ENCODE measurements around the gene UBAP2L.

The UBAP2L gene

DNA sequence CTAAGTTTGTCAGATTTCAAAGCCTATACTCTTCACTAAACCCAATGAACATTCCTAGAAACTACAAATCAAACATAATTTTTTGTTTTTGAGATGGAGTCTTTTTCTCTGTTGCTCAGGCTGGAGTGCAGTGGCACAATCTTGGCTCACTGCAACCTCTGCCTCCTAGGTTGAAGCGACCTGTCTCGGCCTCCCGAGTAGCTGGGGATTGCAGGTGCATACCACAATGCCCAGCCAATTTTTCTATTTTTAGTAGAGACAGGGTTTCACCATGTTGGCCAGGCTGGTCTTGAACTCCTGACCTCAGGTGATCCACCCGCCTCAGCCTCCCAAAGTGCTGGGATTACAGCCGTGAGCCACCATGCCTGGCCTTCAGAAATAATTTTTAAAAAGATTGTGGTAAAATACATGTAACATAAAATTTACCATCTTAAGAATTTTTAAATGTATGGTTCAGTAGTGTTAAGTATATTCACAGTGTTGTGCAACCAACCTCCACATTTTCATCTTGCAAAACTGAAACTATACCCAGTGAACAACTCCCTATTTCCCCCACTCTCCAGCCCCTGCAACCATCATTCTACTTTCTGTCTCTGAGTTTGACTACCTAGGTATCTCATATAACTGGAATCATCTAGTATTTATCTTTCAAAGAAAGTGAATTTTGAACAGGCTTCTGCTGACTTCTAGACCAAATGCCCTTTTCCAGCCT, 11.9 kb upstream of the UBAP2L start:
- peaks cover 32 to 80% of the 10 kb centered on the region in 2 donors for H3K36me3 ChIP-seq (replicated peaks in 1 of 2; ENCODE audit: control insufficient read depth in 2 of 2, insufficient read depth in 2 of 2, low read length in 2 of 2)
- no CpG with 5 or more reads among the region's 5 CpGs for WGBS, 2 donors (ENCODE audit: extremely low coverage in 2 of 2, insufficient read length in 2 of 2, insufficient replicate concordance in 1 of 2)

DNA sequence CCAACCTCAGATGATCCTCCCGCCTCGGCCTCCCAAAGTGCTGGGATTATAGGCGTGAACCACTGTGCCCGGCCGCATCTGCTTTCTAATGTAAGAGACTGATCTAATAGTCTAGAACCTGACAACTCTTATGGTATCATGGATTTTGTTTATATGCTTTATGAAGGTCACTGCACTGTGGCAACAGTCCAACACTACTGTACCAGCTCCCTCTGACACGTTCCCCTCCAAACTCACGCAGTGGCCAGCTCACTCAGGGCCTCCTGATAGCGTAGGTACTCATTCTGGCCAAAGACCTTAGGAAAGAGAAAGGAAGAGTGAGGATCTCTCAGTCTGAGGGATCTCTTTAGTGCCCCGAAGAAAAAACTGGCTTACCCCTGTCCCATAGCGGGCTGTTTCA, 8.7 kb upstream of the UBAP2L start:
- no peak overlapping the region for H3K23ac ChIP-seq (ENCODE audit: low read depth, low read length, poor library complexity)
- H4K8ac ChIP-seq (ENCODE audit: low read depth, low read length) = no peak overlapping the region
- no peak overlapping the region for H2AK5ac ChIP-seq (ENCODE audit: low read depth, low read length)
- peaks cover 0 to 3% of the 10 kb centered on the region in 2 donors for H3K4me1 ChIP-seq (ENCODE audit: control insufficient read depth in 2 of 2, insufficient read depth in 1 of 2, low read depth in 1 of 2, low read length in 2 of 2)
- H2BK15ac ChIP-seq (ENCODE audit: low read length) = no peak overlapping the region
- no peak overlapping the region for H3K4me3 ChIP-seq (ENCODE audit: low read length in 2 of 2)
- H2BK12ac ChIP-seq (ENCODE audit: low read length) = no peak overlapping the region
- H3K4me2 ChIP-seq (ENCODE audit: insufficient read depth, low read length, poor library complexity, severe bottlenecking) = no peak overlapping the region
- H2BK5ac ChIP-seq (ENCODE audit: low read length) = no peak overlapping the region
- H3K79me1 ChIP-seq (ENCODE audit: low read depth, low read length) = peaks cover 2% of the 10 kb centered on the region
- no peak overlapping the region for H2BK120ac ChIP-seq (ENCODE audit: low read depth, low read length)
- no peak overlapping the region for H3K14ac ChIP-seq (ENCODE audit: low read length)
- H3K9me3 ChIP-seq (replicated peaks in 1 of 2; ENCODE audit: control insufficient read depth in 2 of 2, insufficient read depth in 1 of 2, low read depth in 1 of 2, low read length in 2 of 2) = no peaks in the 10 kb centered on the region
- no CpG with 5 or more reads among the region's 10 CpGs for WGBS, 2 donors (ENCODE audit: extremely low coverage in 2 of 2, insufficient read length in 2 of 2, insufficient replicate concordance in 1 of 2)
- no peak overlapping the region for H3K27ac ChIP-seq (replicated peaks; ENCODE audit: low read length)
- H4K91ac ChIP-seq (ENCODE audit: low read depth, low read length, poor library complexity) = no peak overlapping the region
- no peak overlapping the region for H3K18ac ChIP-seq (ENCODE audit: low read length)
- DNase-seq (ENCODE audit: low spot score) = no peak
- H2AFZ ChIP-seq (ENCODE audit: low read length) = no peak overlapping the region
- no peaks in the 10 kb centered on the region for H3K27me3 ChIP-seq (ENCODE audit: control insufficient read depth in 3 of 3, insufficient read depth in 3 of 3, low read depth in 1 of 3, low read length in 3 of 3)
- no peak overlapping the region for H3K9ac ChIP-seq (ENCODE audit: low read depth, low read length, poor library complexity)
- no peak overlapping the region for H3K4ac ChIP-seq (ENCODE audit: low read length)
- peaks cover 30 to 92% of the 10 kb centered on the region in 2 donors for H3K36me3 ChIP-seq (replicated peaks in 1 of 2; ENCODE audit: control insufficient read depth in 2 of 2, insufficient read depth in 2 of 2, low read length in 2 of 2)

More for the DNA sequence above, 11.9 kb upstream of the UBAP2L start:
- H4K91ac ChIP-seq (ENCODE audit: low read depth, low read length, poor library complexity) = no peak overlapping the region
- no peak overlapping the region for H3K23ac ChIP-seq (ENCODE audit: low read depth, low read length, poor library complexity)
- no peak overlapping the region for H2BK120ac ChIP-seq (ENCODE audit: low read depth, low read length)
- no peak overlapping the region for H3K27ac ChIP-seq (replicated peaks; ENCODE audit: low read length)
- H4K8ac ChIP-seq (ENCODE audit: low read depth, low read length) = no peak overlapping the region
- no peak overlapping the region for H2AK5ac ChIP-seq (ENCODE audit: low read depth, low read length)
- H3K4me2 ChIP-seq (ENCODE audit: insufficient read depth, low read length, poor library complexity, severe bottlenecking) = no peak overlapping the region
- H3K4me1 ChIP-seq (ENCODE audit: control insufficient read depth in 2 of 2, insufficient read depth in 1 of 2, low read depth in 1 of 2, low read length in 2 of 2) = peaks cover 0 to 14% of the 10 kb centered on the region in 2 donors
- no peaks in the 10 kb centered on the region for H3K9me3 ChIP-seq (replicated peaks in 1 of 2; ENCODE audit: control insufficient read depth in 2 of 2, insufficient read depth in 1 of 2, low read depth in 1 of 2, low read length in 2 of 2)
- H2BK12ac ChIP-seq (ENCODE audit: low read length) = no peak overlapping the region
- no peak overlapping the region for H3K9ac ChIP-seq (ENCODE audit: low read depth, low read length, poor library complexity)
- no peak overlapping the region for H3K4me3 ChIP-seq (ENCODE audit: low read length in 2 of 2)
- no peak overlapping the region for H2BK5ac ChIP-seq (ENCODE audit: low read length)
- DNase-seq (ENCODE audit: low spot score) = no peak
- no peak overlapping the region for H2AFZ ChIP-seq (ENCODE audit: low read length)
- no peak overlapping the region for H3K14ac ChIP-seq (ENCODE audit: low read length)
- no peak overlapping the region for H3K18ac ChIP-seq (ENCODE audit: low read length)
- no peaks in the 10 kb centered on the region for H3K27me3 ChIP-seq (ENCODE audit: control insufficient read depth in 3 of 3, insufficient read depth in 3 of 3, low read depth in 1 of 3, low read length in 3 of 3)
- H3K4ac ChIP-seq (ENCODE audit: low read length) = no peak overlapping the region
- H2BK15ac ChIP-seq (ENCODE audit: low read length) = no peak overlapping the region
- H3K79me1 ChIP-seq (ENCODE audit: low read depth, low read length) = no peaks in the 10 kb centered on the region

DNA sequence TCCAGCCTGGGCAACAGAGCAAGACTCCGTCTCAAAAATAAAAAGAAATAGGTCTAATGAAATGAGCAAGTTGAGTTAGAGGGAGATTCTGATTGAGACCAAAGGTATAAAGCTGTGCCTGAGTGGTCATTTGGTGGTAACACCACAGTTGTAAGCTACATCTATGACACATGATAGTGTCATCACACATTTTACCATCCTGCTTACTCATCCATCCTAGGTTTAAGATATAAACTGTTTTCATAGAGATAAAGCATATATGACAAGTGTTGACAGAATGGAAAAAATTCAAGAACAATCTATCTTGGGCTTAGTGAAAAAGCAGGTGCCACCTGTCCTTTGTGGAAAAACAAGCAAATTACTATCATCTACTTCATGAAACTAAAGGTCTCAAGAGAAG, 7.5 kb upstream of the UBAP2L start:
- H4K91ac ChIP-seq (ENCODE audit: low read depth, low read length, poor library complexity) = no peak overlapping the region
- H2AK5ac ChIP-seq (ENCODE audit: low read depth, low read length) = no peak overlapping the region
- H2BK15ac ChIP-seq (ENCODE audit: low read length) = no peak overlapping the region
- H3K27me3 ChIP-seq (ENCODE audit: control insufficient read depth in 3 of 3, insufficient read depth in 3 of 3, low read depth in 1 of 3, low read length in 3 of 3) = no peaks in the 10 kb centered on the region
- no peak overlapping the region for H3K4ac ChIP-seq (ENCODE audit: low read length)
- no peak overlapping the region for H3K9ac ChIP-seq (ENCODE audit: low read depth, low read length, poor library complexity)
- no peaks in the 10 kb centered on the region for H3K4me1 ChIP-seq (ENCODE audit: control insufficient read depth in 2 of 2, insufficient read depth in 1 of 2, low read depth in 1 of 2, low read length in 2 of 2)
- no peak overlapping the region for H2BK12ac ChIP-seq (ENCODE audit: low read length)
- H3K79me1 ChIP-seq (ENCODE audit: low read depth, low read length) = peaks cover 2% of the 10 kb centered on the region
- no peak overlapping the region for H2AFZ ChIP-seq (ENCODE audit: low read length)
- H2BK120ac ChIP-seq (ENCODE audit: low read depth, low read length) = no peak overlapping the region
- no peak overlapping the region for H3K4me3 ChIP-seq (ENCODE audit: low read length in 2 of 2)
- H3K27ac ChIP-seq (replicated peaks; ENCODE audit: low read length) = no peak overlapping the region
- H3K9me3 ChIP-seq (replicated peaks in 1 of 2; ENCODE audit: control insufficient read depth in 2 of 2, insufficient read depth in 1 of 2, low read depth in 1 of 2, low read length in 2 of 2) = no peaks in the 10 kb centered on the region
- no peak overlapping the region for H3K14ac ChIP-seq (ENCODE audit: low read length)
- H3K4me2 ChIP-seq (ENCODE audit: insufficient read depth, low read length, poor library complexity, severe bottlenecking) = no peak overlapping the region
- no peak overlapping the region for H4K8ac ChIP-seq (ENCODE audit: low read depth, low read length)
- no peak for DNase-seq (ENCODE audit: low spot score)
- WGBS, 2 donors (ENCODE audit: extremely low coverage in 2 of 2, insufficient read length in 2 of 2, insufficient replicate concordance in 1 of 2) = no CpG with 5 or more reads among the region's 1 CpG
- no peak overlapping the region for H3K23ac ChIP-seq (ENCODE audit: low read depth, low read length, poor library complexity)
- no peak overlapping the region for H3K18ac ChIP-seq (ENCODE audit: low read length)
- no peak overlapping the region for H2BK5ac ChIP-seq (ENCODE audit: low read length)
- peaks cover 30 to 93% of the 10 kb centered on the region in 2 donors for H3K36me3 ChIP-seq (replicated peaks in 1 of 2; ENCODE audit: control insufficient read depth in 2 of 2, insufficient read depth in 2 of 2, low read length in 2 of 2)

DNA sequence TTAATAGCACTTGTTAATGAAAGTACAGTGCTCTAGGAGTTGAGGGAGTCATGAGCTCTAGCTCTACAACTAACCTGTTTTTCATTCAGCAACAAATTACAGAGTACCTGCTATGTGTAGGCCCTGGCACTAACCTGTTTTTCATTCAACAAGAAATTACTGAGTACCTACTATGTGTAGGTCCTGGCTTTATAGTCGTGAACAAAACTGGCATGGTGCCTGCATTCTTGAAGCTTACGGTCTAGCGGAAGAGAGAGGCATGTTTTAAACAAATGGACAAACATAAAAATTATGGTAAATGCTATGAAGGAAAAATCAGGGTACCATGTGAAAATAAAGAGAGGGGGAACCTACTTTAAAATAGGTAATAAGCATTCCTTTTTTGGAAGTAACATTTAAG, 2.2 kb upstream of the UBAP2L start:
- Histone ChIP-seq H3K4me1 (ENCODE audit: control insufficient read depth in 2 of 2, insufficient read depth in 1 of 2, low read depth in 1 of 2, low read length in 2 of 2) (peaks cover 4 to 7% of the 10 kb centered on the region in 2 donors), H2BK12ac (ENCODE audit: low read length) (no peak overlapping the region), H2AK5ac (ENCODE audit: low read depth, low read length) (no peak overlapping the region), H2AFZ (ENCODE audit: low read length) (no peak overlapping the region), H3K36me3 (replicated peaks in 1 of 2; ENCODE audit: control insufficient read depth in 2 of 2, insufficient read depth in 2 of 2, low read length in 2 of 2) (peaks cover 17 to 64% of the 10 kb centered on the region in 2 donors), H3K27ac (replicated peaks; ENCODE audit: low read length) (no peak overlapping the region), H4K8ac (ENCODE audit: low read depth, low read length) (no peak overlapping the region), H2BK5ac (ENCODE audit: low read length) (no peak overlapping the region), H3K4me2 (ENCODE audit: insufficient read depth, low read length, poor library complexity, severe bottlenecking) (no peak overlapping the region), H3K4me3 (ENCODE audit: low read length in 2 of 2) (peak overlapping the region in 1 of 2 donors; percentile 96), H2BK120ac (ENCODE audit: low read depth, low read length) (no peak overlapping the region), H3K79me1 (ENCODE audit: low read depth, low read length) (peaks cover 3% of the 10 kb centered on the region), H3K27me3 (ENCODE audit: control insufficient read depth in 3 of 3, insufficient read depth in 3 of 3, low read depth in 1 of 3, low read length in 3 of 3) (no peaks in the 10 kb centered on the region), H3K18ac (ENCODE audit: low read length) (no peak overlapping the region), H3K23ac (ENCODE audit: low read depth, low read length, poor library complexity) (no peak overlapping the region), H2BK15ac (ENCODE audit: low read length) (no peak overlapping the region), H3K4ac (ENCODE audit: low read length) (no peak overlapping the region), H4K91ac (ENCODE audit: low read depth, low read length, poor library complexity) (no peak overlapping the region), H3K9ac (ENCODE audit: low read depth, low read length, poor library complexity) (no peak overlapping the region), H3K9me3 (replicated peaks in 1 of 2; ENCODE audit: control insufficient read depth in 2 of 2, insufficient read depth in 1 of 2, low read depth in 1 of 2, low read length in 2 of 2) (peaks cover 0 to 6% of the 10 kb centered on the region in 2 donors), H3K14ac (ENCODE audit: low read length) (no peak overlapping the region)
- no CpG with 5 or more reads among the region's 3 CpGs for WGBS, 2 donors (ENCODE audit: extremely low coverage in 2 of 2, insufficient read length in 2 of 2, insufficient replicate concordance in 1 of 2)
- DNase-seq (ENCODE audit: low spot score) = no peak

Measured in neuronal stem cell (in vitro differentiated cells).